GM18505 (cell line): ENCODE data around the gene LMO7.

ENCODE experiments used
- ATAC-seq: cut with Tn5 transposase; IDR thresholded peaks from one replicate; pipeline ENCODE4 v1.9.1; 2021; ENCODE audit not compliant: unreplicated experiment
- POLR2A ChIP-seq: IDR thresholded peaks from 4 replicates; pipeline ENCODE4 v1.6.1; 2011; ENCODE audit warnings: borderline replicate concordance; ENCODE audit not compliant: insufficient read depth, insufficient read length; ENCODE audit errors: extremely low read depth

The LMO7 gene

DNA sequence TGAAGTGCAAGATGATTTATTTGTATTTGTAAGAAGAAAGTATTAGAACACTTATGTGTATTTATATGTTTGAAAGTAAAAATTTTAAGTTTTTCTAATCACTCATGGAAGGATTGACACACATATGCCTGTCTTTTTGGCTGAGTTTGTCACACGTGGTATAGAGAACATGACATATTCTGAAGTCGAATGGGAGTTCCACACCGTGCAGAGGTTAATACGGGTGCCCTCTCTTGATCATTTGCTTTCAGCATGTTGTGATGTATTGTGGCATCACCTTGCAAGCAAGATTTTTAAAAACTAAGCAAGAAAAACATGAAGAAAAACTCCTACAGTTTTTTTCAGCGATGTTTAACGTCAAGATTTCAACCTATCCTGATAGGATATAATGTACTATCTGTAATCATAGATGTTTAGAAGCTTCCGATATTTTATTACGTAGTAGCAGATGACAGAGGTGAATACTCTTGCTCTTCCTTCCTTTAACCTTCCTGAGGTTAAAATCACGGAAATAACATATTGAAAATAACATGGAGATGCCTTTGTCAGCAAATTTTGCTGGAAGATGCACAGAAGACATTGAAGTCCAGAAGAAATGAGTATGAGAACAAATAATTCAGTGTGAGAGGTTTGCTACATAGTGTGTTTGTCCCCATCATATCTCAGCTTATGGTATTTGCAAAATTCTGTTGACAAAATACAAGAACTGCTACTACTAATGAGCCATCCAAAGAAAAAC is 231.4 kb downstream of the LMO7 start:
- TF ChIP-seq POLR2A = no peak
- no peak for ATAC-seq

DNA sequence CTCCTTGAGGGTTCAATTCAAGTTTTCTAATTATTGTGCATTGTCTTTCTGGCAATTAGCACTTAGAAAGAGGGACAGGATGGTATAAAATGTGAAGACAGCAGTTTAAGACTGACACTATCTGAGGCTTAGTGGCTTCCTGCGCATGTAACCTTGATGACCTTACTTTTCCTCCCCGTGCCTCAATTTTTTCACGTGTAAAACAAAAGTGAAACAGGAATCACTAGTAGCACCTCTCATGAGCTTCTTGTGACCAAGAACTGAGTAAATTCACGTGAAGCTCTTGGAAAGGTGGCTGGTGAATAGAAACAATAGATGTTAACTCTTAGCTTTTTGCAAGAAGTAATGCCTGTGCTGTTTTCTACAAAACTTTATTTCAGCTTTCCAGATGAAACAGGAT is 233.9 kb downstream of the LMO7 start:
- no peak for TF ChIP-seq POLR2A
- no peak for ATAC-seq

DNA sequence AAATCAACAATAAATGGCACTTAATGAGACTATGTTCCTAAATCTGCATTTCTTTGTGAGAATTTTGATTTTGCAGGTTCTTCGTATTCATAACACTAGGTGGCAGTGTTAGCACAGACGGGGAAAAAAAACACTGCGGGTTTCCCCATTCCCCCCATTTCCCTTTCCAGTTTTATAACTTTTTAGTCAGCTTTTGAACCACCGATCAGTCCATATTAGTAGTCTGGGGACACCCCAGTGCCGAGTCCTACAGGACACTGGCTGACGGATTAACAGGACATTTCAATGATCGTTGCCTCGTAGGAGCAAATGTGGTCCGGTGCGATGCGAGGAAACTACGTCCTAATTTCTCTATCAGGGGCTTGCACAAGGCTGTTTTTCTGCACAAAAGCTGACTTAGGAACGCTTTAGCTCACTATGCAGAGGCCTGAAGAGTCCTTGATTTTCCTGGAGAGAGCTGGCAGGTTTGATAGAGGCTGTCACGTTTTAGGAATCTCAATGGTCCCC is 234.3 kb downstream of the LMO7 start:
- TF ChIP-seq POLR2A = no peak
- no peak for ATAC-seq

DNA sequence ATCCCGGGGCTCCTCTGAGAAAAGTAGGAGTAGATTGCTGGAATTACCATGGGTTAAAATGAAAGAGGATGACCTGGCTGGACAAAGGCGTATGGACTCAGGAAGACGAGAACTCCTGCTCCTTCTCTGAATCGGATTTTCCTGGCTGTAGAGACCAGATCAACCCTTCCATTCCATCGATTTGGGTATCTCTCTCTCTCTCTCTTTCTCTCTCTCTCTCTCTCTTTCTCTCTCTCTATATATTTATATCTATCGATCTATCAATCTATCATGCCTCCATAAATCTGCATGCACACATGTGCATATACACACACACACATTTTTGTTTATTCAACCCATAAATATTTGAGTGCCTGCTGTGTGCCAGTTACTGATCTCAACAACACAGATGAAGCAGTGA is 234.9 kb downstream of the LMO7 start:
- TF ChIP-seq POLR2A = no peak

DNA sequence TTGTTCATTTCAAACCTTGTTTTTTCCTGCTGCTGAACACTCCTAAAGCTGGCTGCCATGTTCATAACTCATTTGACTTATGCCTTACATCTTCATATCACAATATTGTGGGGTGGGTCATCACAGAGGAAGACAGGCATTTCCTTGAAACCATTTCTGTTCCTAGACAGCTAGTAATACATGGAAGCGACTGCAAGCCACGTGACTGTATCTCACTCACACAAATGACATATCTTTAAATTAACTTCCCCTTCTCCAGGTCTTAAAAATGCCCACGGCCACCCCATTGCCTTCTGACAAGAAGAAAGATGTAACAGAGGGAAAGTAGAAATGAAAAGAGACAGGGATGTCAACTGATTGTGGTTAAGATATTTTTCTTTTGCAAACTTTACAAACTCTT is 236.8 kb downstream of the LMO7 start:
- ATAC-seq = no peak
- TF ChIP-seq POLR2A = no peak

More for the DNA sequence above, 234.9 kb downstream of the LMO7 start:
- no peak for ATAC-seq

DNA sequence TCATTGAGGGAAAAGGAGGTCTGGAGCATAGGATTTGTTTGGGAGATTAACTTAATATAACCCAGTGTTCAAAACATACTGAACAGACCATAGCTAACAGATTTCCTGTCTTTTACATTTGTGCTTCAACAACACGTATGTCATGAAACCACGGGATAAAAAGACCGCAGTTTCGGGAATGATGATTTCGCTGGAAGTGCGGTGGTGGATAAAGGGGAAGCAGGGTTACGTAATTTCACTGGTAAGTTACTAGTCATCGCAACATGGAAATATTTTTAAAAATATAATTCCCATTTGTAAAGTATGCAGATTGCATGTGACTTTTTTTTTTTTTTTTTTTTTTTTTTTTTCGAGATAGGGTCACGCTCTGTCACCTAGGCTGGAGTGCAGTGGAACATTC is 237.4 kb downstream of the LMO7 start:
- ATAC-seq = no peak
- no peak for TF ChIP-seq POLR2A

DNA sequence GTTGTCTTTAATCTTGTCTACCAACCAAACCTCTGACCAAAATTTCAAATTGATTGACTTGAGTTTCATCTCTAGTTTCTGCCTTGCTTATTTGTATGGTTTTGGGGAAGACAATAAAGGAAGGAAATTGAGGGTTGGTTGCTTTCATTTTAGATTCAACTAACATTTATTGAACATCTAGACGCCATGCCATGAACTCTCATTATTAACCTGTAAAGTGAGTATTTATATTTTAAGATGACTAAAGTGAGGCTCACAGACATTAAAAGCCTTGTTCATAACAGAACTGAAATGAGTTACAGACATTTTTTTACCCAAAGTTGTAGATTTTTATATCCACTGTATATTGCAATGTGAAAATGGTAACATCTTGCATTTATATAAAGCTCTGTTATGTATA is 239.3 kb downstream of the LMO7 start:
- ATAC-seq = no peak
- no peak for TF ChIP-seq POLR2A

DNA sequence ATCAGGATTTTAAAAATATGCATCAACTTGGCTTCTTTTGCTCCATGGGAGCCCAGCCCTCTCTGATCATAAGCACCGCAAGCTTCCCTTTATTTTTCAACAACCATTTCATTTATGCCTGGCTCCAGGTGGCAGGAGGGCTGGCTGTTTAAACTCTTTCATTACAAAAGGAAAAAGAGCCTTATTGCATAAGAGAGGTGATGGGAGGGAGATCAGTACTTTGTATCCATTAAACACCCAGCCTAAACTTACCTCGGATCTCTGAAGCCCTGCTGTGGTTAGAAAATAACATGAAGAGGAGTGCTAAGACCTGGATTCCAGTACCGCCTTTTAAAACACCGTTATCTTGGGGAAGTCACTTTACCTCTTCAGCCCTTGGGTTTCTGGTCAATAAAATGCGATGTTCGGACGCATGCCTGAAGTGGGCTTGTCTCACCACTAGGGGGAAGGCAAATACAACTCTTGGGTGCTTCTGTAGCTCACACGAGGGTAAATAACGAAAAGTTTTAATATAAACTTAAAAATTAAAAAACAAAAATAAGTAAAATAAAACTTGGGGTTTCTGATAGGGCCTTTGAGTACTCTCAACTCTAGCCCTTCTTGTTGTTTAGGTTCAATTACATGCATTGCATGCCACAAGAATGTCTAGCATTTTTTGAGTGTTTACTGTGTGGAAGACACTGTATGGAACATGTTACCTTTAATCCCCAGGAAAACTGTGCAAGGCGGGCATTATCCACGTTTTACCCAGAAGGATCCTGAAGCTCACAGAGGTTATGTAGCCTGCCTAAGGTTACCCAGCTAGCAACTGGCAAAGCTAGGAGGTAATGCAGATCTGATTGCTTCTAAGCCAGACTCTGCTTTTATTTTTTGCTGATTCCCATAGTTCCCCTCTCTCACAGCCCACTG is 240.3 kb downstream of the LMO7 start:
- peak; percentile 76 for ATAC-seq
- no peak for TF ChIP-seq POLR2A

DNA sequence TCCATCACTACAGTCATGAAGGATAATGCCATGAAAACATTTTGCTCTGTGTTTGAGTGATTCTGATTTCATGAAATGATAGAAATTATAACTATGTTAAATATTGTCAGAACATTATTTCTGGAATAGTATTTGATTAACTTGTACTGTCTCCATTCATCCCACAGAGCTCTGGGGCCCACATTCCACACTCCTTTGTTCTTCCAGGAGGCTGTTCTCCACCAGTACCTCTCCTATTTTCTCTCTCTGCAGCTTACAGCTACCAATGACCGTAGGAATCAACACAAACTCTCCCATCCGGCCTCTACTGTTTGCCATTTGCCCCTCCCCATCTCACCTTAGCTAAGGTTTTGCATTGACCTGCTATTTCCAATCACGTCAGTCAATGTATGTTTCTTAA is 240.9 kb downstream of the LMO7 start:
- ATAC-seq = no peak
- TF ChIP-seq POLR2A = no peak

DNA sequence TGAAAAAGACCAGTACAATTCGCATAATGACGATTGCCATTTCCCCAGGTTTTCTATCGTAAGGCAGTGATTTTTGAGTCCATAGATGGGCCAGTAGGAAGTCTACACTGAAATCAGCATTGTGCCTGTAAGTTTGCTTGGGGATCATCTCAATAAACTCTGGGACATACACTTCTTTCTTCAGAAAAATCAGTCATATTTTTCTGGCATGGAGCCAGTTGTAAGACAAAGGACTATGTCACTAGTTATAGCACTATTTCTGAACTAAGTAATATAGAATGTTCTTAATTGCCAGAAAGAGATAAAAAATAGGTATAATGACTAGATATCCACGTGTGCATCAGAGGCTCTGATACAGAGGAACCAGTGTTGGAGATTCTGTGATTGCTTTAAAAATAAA is 243.5 kb downstream of the LMO7 start:
- no peak for ATAC-seq
- no peak for TF ChIP-seq POLR2A

DNA sequence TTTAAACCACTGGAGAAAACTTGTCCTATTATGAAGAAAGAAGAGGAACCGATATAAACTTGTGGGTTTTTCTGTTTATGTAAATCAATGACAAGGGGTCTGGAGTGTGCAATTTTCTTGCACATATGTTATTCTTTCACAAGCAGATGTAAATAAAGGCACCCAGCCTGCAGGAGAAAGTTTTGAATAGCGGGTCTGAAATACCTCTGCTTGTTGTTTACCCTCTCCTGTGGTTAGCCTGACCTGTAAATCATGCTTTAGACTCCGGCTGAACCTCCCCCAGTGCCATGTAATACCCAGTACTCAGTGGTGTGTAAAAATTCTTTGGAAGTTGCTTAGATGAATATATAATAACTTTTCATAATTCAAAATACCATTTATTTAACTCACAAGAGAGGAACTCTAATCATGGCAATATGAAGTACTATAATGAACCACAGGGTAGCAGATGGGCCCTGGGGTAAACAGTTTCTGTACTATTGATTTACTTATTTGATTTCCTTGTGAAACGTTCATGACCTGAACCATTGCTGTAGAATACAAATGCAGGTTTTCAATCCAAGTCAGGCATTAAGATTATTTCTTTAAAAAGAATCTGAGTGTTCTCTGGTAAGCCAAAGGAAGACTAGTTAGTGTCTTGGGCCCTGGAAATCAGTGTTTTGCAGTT is 245.1 kb downstream of the LMO7 start:
- no peak for TF ChIP-seq POLR2A
- peak; percentile 79 for ATAC-seq

DNA sequence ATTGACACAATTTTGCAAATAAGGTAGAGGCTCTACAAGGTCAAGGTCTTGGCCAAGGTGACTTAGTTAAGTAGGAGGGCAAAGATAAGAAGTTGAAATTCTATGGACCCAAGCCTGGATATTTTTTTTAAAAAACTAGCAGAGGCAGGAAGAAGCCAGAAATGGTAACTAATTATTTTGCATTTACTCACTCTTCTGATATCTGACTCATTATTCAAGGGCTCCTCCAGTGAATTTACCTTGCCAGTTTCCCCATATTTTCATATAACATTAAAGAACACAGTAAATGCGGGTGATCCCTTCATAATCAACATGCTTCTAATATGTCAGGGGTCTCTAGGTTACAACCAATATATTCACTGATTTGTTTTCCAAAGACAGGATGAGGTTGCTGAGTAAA is 246.1 kb downstream of the LMO7 start:
- no peak for ATAC-seq
- no peak for TF ChIP-seq POLR2A

DNA sequence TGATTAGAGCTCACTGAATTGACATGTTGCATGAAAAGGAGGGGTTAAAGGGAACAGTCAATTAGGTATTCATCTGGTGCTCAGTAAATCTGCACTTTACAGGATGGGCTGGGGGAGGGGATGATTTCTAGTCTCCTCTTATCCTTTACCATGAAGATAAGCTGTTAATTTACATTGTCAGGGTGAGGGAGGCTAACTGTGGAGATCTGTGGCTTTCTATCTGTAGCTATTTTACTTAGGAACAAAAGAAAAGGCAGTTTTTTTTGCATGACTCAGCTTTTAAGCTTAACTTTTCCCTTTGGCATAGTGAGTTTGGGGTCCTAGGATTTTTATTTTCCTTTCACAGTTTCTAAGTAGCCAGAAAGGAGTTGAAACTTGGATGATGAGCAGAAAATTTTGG is 253.3 kb downstream of the LMO7 start:
- no peak for TF ChIP-seq POLR2A
- no peak for ATAC-seq
